Glomerular endothelial cell (primary cell): ENCODE measurements around the gene NUP98. TPM values are rescaled to one million over a fixed set of nuclear protein-coding genes. Genes with fewer than 3 reads are reported as not detected.
"Not testable (repeated sequence)": the region's sequence is repeated elsewhere in the genome, so short reads cannot be mapped to it uniquely, and the experiment has no call there.

Experiments
- DNase-seq: peaks from one replicate; pipeline ENCODE4 v3.0.0-alpha.2; 2011; ENCODE audit warnings: low read depth, low spot score; ENCODE audit errors: extremely low read depth
- total RNA-seq: library from RNA; depleted of rRNA; stranded (reverse); fragments of >200 nt; gene quantifications from 2 replicates; pipeline ENCODE4 v1.2.3, GENCODE V29; 2015

Gene NUP98
- total RNA-seq, 1 donor from 2014 or later: 79.4 TPM

GRCh38 chr11:3802011-3802790 is 4.8 kb upstream of the NUP98 start:
- no peak for DNase-seq

DNA sequence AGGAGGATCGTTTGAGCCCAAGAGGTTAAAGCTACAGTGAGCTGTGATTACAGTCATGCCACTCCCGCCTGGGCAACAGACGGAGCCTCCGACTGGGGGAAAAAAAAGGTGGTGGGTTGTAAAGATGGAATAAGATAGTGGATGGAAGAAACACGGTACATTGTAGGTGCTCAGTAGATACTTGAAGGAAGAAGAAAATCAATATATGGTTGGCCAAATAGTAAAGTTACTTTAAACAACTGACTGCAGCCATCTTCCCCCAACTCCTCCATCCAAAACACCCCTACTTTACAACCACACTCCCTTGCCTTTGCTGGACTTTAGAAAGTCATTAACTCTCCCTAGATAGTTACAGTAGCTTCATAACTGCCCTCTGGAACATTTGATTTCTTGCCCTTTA is 2.5 kb upstream of the NUP98 start:
- no peak for DNase-seq

- no peak for DNase-seq
Measured at GRCh38 chr11:3799143-3799542, 1.8 kb upstream of the NUP98 start.

- DNase-seq: no peak
Measured at GRCh38 chr11:3796801-3797328, 489 bp downstream of the NUP98 start.

DNA sequence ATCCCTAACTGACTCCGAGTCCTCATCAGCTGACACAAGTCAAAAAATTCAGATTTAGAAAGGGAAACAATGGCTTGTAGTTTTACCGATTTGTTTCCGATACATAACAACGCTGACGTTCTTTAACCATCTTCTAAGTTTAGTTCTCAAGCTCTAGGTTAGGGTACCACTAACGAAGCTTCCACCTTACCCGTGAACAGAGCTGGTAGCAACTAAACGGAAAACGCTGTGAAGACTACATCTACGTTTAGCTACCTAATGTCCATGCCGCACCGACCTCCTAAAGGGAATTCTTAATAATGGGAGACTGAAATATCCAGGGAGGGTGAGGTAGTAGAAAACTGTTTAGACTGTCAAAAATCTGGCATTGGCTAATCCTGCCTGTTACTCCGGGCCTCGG is 1.0 kb downstream of the NUP98 start:
- DNase-seq: no peak

GRCh38 chr11:3796002-3796311 is 1.4 kb downstream of the NUP98 start:
- no peak for DNase-seq

- DNase-seq: no peak
Measured at GRCh38 chr11:3795131-3796001, 2.0 kb downstream of the NUP98 start.

DNA sequence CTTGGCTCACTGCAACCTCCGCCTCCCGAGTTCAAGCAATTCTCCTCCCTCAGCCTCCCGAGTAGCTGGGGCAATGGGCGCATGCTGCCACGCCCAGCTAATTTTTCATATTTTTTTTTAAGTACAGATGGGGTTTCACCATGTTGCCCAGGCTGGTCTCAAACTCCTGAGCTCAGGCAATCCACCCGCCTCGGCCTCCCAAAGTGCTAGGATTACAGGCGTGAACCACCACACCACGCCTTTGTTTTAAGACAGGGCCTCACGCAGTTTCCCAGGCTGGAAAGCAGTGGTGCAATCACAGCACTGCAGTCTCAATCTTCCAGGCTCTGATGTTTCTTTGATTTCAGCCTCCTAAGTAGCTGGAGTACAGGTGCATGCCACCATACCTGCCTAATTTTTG is 3.0 kb downstream of the NUP98 start:
- DNase-seq: not testable (repeated sequence)

DNA sequence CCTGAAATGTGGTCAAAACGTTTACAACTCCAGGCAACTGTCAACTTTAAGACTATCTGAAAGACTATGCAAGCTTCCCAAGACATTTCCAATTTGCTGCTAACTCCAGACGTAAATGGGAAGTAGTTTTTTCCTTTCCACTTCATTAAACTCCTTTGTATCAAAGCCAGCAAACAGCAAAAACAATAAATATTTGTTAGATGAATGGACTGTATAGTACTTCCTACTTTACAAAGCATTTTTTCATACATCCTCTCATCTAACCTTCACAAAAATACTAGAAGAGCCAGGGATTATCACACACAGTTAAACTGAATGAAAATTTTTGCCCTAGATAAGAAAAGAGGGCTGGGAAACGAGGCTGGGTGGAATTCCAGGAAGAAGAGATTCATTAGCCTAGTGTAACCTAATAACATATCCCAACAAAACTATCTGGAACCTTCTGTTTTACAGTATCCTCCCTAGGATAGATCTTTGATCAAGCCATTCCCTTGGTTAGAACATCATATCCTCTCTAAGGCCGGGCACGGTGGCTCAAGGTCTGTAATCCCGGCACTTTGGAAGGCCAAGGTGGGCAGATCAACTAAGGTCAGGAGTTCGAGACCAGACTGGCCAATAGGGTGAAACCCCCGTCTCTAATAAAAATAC is 10.4 kb downstream of the NUP98 start:
- no peak for DNase-seq

GRCh38 chr11:3783611-3784010 is 13.7 kb downstream of the NUP98 start:
- no peak for DNase-seq

GRCh38 chr11:3782963-3783362 is 14.4 kb downstream of the NUP98 start:
- no peak for DNase-seq

DNA sequence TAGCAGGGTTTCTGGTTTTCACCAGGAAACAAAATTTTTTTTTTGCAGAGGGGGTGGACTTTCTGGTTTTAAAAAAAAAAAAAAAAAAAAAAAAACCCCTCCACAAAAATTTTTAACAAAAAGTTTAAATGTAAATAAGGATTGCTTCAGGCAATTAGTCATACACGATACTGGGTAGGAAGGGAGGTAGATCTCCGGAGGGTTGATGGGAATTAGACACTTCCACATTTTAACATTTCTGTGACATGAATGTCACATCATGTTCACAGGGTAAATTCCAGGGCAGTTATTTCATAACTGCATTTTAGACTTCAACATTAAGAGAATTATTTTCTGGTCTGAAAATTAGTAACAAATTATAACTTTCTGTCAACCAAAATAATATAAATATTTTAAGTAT is 15.9 kb downstream of the NUP98 start:
- DNase-seq: no peak

GRCh38 chr11:3775736-3776406 is 21.5 kb downstream of the NUP98 start:
- DNase-seq: no peak

GRCh38 chr11:3773180-3773579 is 24.2 kb downstream of the NUP98 start:
- DNase-seq: no peak

- DNase-seq: no peak
Measured at GRCh38 chr11:3767536-3767935, 29.8 kb downstream of the NUP98 start.

DNA sequence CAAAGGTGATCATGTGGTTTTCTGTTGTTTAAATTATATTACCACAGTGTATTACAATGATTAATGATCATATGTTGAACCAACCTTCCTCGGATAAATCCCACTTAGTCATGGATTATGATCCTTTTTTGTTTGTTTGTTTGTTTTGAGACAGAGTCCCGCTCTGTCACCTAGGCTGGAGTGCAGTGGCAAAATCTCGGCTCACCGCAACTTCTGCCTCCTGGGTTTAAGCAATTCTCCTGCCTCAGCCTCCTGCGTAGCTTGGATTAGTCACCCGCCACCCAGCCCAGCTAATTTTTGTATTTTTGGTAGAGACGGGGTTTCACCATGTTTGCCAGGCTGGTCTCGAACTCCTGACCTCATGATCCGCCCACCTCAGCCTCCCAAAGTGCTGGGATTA is 30.5 kb downstream of the NUP98 start:
- DNase-seq: not testable (repeated sequence)

GRCh38 chr11:3764266-3764665 is 33.1 kb downstream of the NUP98 start:
- DNase-seq: no peak

GRCh38 chr11:3755151-3755550 is 42.2 kb downstream of the NUP98 start:
- no peak for DNase-seq

DNA sequence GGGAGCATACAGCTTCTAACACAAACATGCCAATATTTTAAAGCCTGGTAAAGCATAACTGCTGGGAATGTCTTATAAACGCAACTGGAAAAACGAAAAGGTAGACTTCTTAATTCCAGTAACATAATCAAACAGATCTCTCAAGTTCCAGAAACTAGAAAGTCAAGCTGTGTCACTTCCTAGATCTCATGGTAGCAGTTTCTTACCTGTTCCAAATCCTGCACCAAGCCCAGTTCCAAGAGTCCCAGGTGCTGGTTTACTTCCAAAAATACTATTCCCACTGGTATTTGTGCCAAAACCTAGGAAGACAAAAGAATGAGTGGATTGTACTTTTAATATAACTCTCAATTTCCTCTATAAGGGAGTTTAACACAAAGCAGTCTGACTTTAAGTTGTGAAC is 44.2 kb downstream of the NUP98 start:
- DNase-seq: no peak

- no peak for DNase-seq
Measured at GRCh38 chr11:3747704-3748103, 49.6 kb downstream of the NUP98 start.

GRCh38 chr11:3745161-3745560 is 52.2 kb downstream of the NUP98 start:
- DNase-seq: no peak
